Measurements from ENCODE around the gene CTNNA3.

CTNNA3 gene

GRCh38 chr10:66637273-66638036, 1058.5 kb downstream of the CTNNA3 start:
- no peak for TF ChIP-seq CTCF (IDR thresholded peaks at IDR 0.05; ENCODE audit: low read depth, low read length)
- peak in 1 of 2 donors; percentile 33 for DNase-seq (ENCODE audit: low read depth in 2 of 2)
- no peak overlapping the region for H3K4me3 ChIP-seq (replicated peaks in 1 of 2; ENCODE audit: low read depth in 2 of 2, low read length in 2 of 2)

DNA sequence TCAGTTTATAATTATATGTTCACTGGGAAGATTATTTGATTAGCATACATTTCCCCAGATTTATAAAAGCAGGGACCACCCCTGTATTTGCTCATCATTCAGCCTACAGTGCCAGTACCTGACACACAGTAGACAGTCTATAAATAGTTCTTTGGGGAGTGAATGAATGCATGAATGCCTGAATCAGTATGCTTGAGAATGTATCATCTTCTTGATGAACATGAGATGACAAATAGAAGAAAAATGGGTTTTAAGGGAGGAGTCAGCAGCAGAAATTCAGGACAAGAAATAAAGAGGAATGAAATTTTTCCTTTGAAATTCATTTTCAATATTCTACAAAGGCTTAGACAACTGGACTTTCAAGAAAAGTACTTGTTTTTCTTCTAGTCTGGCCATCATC, 1066.0 kb downstream of the CTNNA3 start:
- H3K4me3 ChIP-seq (replicated peaks in 1 of 2; ENCODE audit: low read depth in 2 of 2, low read length in 2 of 2), result no peak overlapping the region
- peak in 1 of 2 donors; percentile 67 for DNase-seq (ENCODE audit: low read depth in 2 of 2)
- TF ChIP-seq CTCF (IDR thresholded peaks at IDR 0.05; ENCODE audit: low read depth, low read length), result no peak

- no peak overlapping the region for H3K4me3 ChIP-seq (replicated peaks in 1 of 2; ENCODE audit: low read depth in 2 of 2, low read length in 2 of 2)
- DNase-seq (ENCODE audit: low read depth in 2 of 2), result peak in 1 of 2 donors; percentile 60
- TF ChIP-seq CTCF (IDR thresholded peaks at IDR 0.05; ENCODE audit: low read depth, low read length), result peak; percentile 19
Observed at GRCh38 chr10:66627156-66627555, 1068.8 kb downstream of the CTNNA3 start.

- peak in 1 of 2 donors; percentile 15 for DNase-seq (ENCODE audit: low read depth in 2 of 2)
- no peak overlapping the region for H3K4me3 ChIP-seq (replicated peaks in 1 of 2; ENCODE audit: low read depth in 2 of 2, low read length in 2 of 2)
- no peak for TF ChIP-seq CTCF (IDR thresholded peaks at IDR 0.05; ENCODE audit: low read depth, low read length)
Observed at GRCh38 chr10:66625709-66626590, 1070.0 kb downstream of the CTNNA3 start.

DNA sequence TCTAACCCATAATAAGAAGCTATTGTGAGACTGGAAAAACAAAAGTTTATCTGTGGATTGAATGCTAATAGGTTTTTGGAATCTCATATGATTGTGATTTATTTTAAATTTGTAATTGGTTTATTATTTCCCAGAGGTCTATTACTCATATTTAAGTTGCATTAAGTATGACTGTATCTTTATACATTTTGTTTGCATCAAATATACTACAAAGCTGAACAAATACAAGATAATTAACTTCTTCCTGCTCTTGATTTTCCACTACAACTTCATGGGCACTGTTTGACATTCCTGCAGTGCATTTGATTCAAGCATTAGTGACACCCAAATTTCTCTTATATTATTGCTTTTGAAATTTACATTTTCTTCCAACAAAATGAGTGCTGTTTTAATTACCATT, 1073.9 kb downstream of the CTNNA3 start:
- H3K4me3 ChIP-seq (replicated peaks in 1 of 2; ENCODE audit: low read depth in 2 of 2, low read length in 2 of 2), result no peak overlapping the region
- no peak for TF ChIP-seq CTCF (IDR thresholded peaks at IDR 0.05; ENCODE audit: low read depth, low read length)
- DNase-seq (ENCODE audit: low read depth in 2 of 2), result no peak

DNA sequence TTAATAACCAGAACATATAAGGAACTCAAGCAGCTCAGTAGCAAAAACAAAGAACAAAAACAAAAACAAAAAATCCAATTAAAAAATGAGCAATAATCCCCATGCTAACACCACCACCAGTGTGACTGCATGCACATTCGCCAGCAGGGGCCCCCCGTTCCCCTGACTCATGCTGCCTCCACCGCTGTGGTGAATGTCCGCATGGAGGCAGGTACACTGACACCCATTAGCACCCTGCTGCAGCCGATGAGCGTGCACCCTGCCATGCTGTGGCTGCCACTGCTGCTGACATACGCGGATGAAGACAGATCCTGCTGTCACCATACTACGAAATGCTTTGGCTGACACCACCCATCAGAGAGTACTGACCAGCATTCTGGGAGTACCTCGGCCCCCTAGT, 1091.8 kb downstream of the CTNNA3 start:
- no peak overlapping the region for H3K4me3 ChIP-seq (replicated peaks in 1 of 2; ENCODE audit: low read depth in 2 of 2, low read length in 2 of 2)
- DNase-seq (ENCODE audit: low read depth in 2 of 2), result no peak
- TF ChIP-seq CTCF (IDR thresholded peaks at IDR 0.05; ENCODE audit: low read depth, low read length), result peak; percentile 1
